Naive thymus-derived CD4-positive, alpha-beta T cell (primary cell): ENCODE measurements around the gene TMEM245. TPM values are rescaled to one million over a fixed set of nuclear protein-coding genes. Genes with fewer than 3 reads are reported as not detected.

Experiments
- ATAC-seq: fragments of 150-1000 bp; cut with Tn5 transposase; 2 replicates; pipeline ENCODE4 v1.10.0; 2021; ENCODE audit warnings: mild to moderate bottlenecking, moderate library complexity
- CTCF ChIA-PET: fragments of 350-600 bp; sonication (Branson Sonifier 250); formaldehyde crosslinking; loops from one replicate; lab custom pipeline; 2021; ENCODE audit warnings: antibody characterized with exemption; lab: Charles Lee
- POLR2A ChIA-PET: fragments of 350-600 bp; sonication (Branson Sonifier 250); formaldehyde crosslinking; loops from one replicate; lab custom pipeline; 2021; ENCODE audit warnings: antibody characterized with exemption, inconsistent platforms; lab: Charles Lee
- DNase-seq, 9 donors: peaks; one replicate each; pipeline versions ENCODE4 v3.0.0 to v3.0.0-alpha.2; 2020 to 2022; ENCODE audit warnings: mixed read lengths in 1 of 9
- H3K27ac ChIP-seq: one replicate; pipeline ENCODE4 v1.7.0; 2013; ENCODE audit warnings: mild to moderate bottlenecking, low read depth, low read length, moderate library complexity
- H3K27me3 ChIP-seq, 2 donors: one replicate each; pipeline ENCODE4 v1.7.0; 2013; ENCODE audit warnings: low read length in 2 of 2, mild to moderate bottlenecking in 2 of 2, moderate library complexity in 2 of 2; ENCODE audit not compliant: control insufficient read depth in 2 of 2, insufficient read depth in 2 of 2
- H3K36me3 ChIP-seq, 3 experiments: 1 replicate in 2 of 3; 2 replicates in 1 of 3; pipeline ENCODE4 v1.7.0; 2013; ENCODE audit warnings: low read length in 3 of 3, mild to moderate bottlenecking in 3 of 3, moderate library complexity in 1 of 3; ENCODE audit not compliant: insufficient read depth in 3 of 3, control insufficient read depth in 2 of 3
- H3K4me1 ChIP-seq, 2 donors: one replicate each; pipeline ENCODE4 v1.7.0; 2013; ENCODE audit warnings: low read length in 2 of 2, mild to moderate bottlenecking in 2 of 2, moderate library complexity in 1 of 2; ENCODE audit not compliant: control insufficient read depth in 2 of 2, insufficient read depth in 2 of 2
- H3K4me3 ChIP-seq: 2 replicates; pipeline ENCODE4 v1.7.0; 2013; ENCODE audit warnings: mild to moderate bottlenecking, low read length
- H3K9me3 ChIP-seq, 3 experiments: 1 replicate in 2 of 3; 2 replicates in 1 of 3; pipeline ENCODE4 v1.7.0; 2013; ENCODE audit warnings: low read length in 3 of 3; ENCODE audit not compliant: control insufficient read depth in 2 of 3
- H3K27ac Mint-ChIP-seq, 9 donors: one replicate each; pipeline ENCODE4 v1.8.0; 2020 to 2022; ENCODE audit warnings: mixed read lengths in 9 of 9, mild to moderate bottlenecking in 8 of 9, moderate library complexity in 5 of 9, inconsistent platforms in 2 of 9
- H3K27me3 Mint-ChIP-seq, 5 donors: one replicate each; pipeline ENCODE4 v1.8.0; 2021 to 2022; ENCODE audit warnings: mixed read lengths in 5 of 5, mild to moderate bottlenecking in 1 of 5
- H3K36me3 Mint-ChIP-seq, 5 donors: one replicate each; pipeline ENCODE4 v1.8.0; 2020 to 2022; ENCODE audit warnings: mixed read lengths in 5 of 5, mild to moderate bottlenecking in 3 of 5, inconsistent platforms in 1 of 5
- H3K4me1 Mint-ChIP-seq, 7 donors: one replicate each; pipeline ENCODE4 v1.8.0; 2020 to 2022; ENCODE audit warnings: mixed read lengths in 7 of 7, mild to moderate bottlenecking in 3 of 7, inconsistent platforms in 1 of 7
- H3K4me3 Mint-ChIP-seq, 10 donors: one replicate each; pipeline ENCODE4 v1.8.0; 2020 to 2022; ENCODE audit warnings: mild to moderate bottlenecking in 10 of 10, mixed read lengths in 10 of 10, moderate library complexity in 6 of 10, inconsistent platforms in 2 of 10
- H3K9me3 Mint-ChIP-seq, 11 donors: one replicate each; pipeline ENCODE4 v1.8.0; 2020 to 2022; ENCODE audit warnings: mixed read lengths in 11 of 11, mild to moderate bottlenecking in 4 of 11, inconsistent platforms in 1 of 11, moderate library complexity in 1 of 11
- intact Hi-C, 2 donors: fragments of 100-400 bp; cut with micrococcal nuclease; formaldehyde crosslinking; loops; one replicate each; pipeline ENCODE4 v1.15.1; 2023
- polyA plus RNA-seq, 2 donors: library from polyadenylated mRNA; unstranded; fragments of 300-500 nt; fragmentation: Illumina TruSeq; gene quantifications; one replicate each; pipeline ENCODE4 v1.2.3, GENCODE V29; 2021
- total RNA-seq, 6 experiments: library from RNA in 5 of 6; stranded (reverse) in 5 of 6; gene quantifications; 1 replicate in 5 of 6; 2 replicates in 1 of 6; pipeline ENCODE4 v1.2.3 and lab custom pipeline; 2021 to 2026

The TMEM245 gene
- total and polyA plus RNA-seq, 7 experiments from 2014 or later: 25.5 to 76.7 (median 29.2) TPM

- Mint-ChIP-seq H3K27me3 (no peaks in the 10 kb centered on the region), H3K4me3 (peak overlapping the region; percentile 93 to 98 (median 94)), H3K4me1 (peaks cover 43 to 54% (median 46%) of the 10 kb centered on the region in 7 donors), H3K36me3 (peaks cover 0 to 18% (median 12%) of the 10 kb centered on the region in 5 donors), H3K27ac (peak overlapping the region; percentile 76 to 95 (median 90)), H3K9me3 (no peaks in the 10 kb centered on the region)
- intact Hi-C loops: loop anchor here (1.0 to 10.0 kb wide), 11 partner anchors 9 to 1834 kb away; partner anchors contain the start of genes EPB41L4B (in 1 of the 2), RAD23B (in 1 of the 2) and TXN (in 1 of the 2)
- H3K36me3 ChIP-seq: no peaks in the 10 kb centered on the region
- DNase-seq (no peak), ATAC-seq (no peak)
- ChIA-PET POLR2A (interaction anchor here (0.8 to 3.4 kb wide), 13 partner anchors 8 to 184 kb away, joined by 3 to 41 read pairs (median 5); partner anchors contain the start of gene ABITRAM), CTCF (interaction anchor here (1.2 to 1.5 kb wide), 2 partner anchors 10 to 21 kb away, joined by 3 to 4 read pairs; no protein-coding TSS in a partner anchor)
- no peaks in the 10 kb centered on the region for H3K27me3 ChIP-seq
- no peaks in the 10 kb centered on the region for H3K9me3 ChIP-seq
- peaks cover 23 to 34% of the 10 kb centered on the region in 2 donors for H3K4me1 ChIP-seq
- H3K4me3 ChIP-seq: peak overlapping the region; percentile 84
- H3K27ac ChIP-seq: peak overlapping the region; percentile 92
Observed at GRCh38 chr9:109118808-109119438, 824 bp downstream of the TMEM245 start.

DNA sequence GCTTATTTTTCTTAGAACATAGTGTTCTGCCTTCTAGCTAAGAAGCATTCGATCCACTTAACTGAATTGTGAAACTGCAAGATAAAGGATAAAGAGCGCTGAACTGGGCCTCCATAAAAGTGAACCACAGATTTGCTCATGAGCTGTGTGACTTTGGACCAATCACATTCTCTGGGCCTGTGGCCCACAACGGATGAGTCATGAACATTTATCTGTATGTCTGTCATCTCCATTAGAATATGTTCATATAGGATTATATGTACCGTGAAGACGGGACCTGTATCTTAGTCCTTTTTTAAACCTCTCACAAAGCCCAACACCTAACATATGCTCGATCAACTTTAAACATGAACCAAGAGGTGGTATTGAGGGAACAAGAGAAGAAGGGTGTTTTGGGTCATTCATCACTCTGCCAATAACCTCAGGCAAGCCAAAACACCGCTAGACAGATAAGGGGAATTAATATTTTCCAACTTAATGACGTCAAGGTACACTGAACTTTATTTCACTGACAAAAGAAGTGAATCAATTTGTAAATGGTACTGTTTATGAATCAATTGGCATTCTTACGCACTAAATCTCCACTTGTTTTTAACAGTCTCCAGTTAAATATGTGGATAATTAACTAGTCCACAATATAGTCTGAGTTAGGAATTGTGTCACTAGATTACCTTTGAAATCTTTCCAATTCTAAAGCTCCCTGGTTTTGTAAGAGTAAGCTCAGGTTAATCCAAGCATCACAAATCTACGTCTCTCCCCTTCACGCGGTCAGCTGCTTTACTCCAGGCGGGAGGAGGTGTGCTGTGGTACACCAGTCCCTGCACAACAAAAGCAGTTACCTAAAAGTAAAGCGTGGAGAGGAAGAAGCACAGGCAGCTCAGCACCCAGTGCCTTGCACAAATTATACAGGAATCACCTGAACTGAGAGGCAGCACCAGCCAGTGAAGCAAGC is 1.6 kb downstream of the TMEM245 start:
- ChIA-PET POLR2A (interaction anchor here (0.8 to 3.4 kb wide), 12 partner anchors 9 to 40 kb away, joined by 3 to 41 read pairs (median 5); no protein-coding TSS in a partner anchor), CTCF (interaction anchor here (0.6 to 1.5 kb wide), 3 partner anchors 9 to 36 kb away, joined by 3 to 4 read pairs (median 4); no protein-coding TSS in a partner anchor)
- intact Hi-C loops: loop anchor here (5.0 to 10.0 kb wide), 7 partner anchors 36 to 1833 kb away; partner anchors contain the start of genes EPB41L4B (in 1 of the 2), RAD23B (in 1 of the 2) and TXN (in 1 of the 2)
- no peaks in the 10 kb centered on the region for H3K36me3 ChIP-seq
- Mint-ChIP-seq H3K27ac (peak overlapping the region; percentile 76 to 95 (median 90)), H3K9me3 (no peaks in the 10 kb centered on the region), H3K27me3 (no peaks in the 10 kb centered on the region), H3K4me3 (peak overlapping the region; percentile 93 to 98 (median 94)), H3K36me3 (peaks cover 0 to 19% (median 12%) of the 10 kb centered on the region in 5 donors), H3K4me1 (peaks cover 49 to 62% (median 54%) of the 10 kb centered on the region in 7 donors)
- no peaks in the 10 kb centered on the region for H3K27me3 ChIP-seq
- peak overlapping the region; percentile 92 for H3K27ac ChIP-seq
- H3K4me1 ChIP-seq: peaks cover 29 to 42% of the 10 kb centered on the region in 2 donors
- H3K4me3 ChIP-seq: peak overlapping the region; percentile 84
- DNase-seq (peak in 3 of 9 donors; percentile 16 to 40 (median 31)), ATAC-seq (no peak)
- no peaks in the 10 kb centered on the region for H3K9me3 ChIP-seq

DNA sequence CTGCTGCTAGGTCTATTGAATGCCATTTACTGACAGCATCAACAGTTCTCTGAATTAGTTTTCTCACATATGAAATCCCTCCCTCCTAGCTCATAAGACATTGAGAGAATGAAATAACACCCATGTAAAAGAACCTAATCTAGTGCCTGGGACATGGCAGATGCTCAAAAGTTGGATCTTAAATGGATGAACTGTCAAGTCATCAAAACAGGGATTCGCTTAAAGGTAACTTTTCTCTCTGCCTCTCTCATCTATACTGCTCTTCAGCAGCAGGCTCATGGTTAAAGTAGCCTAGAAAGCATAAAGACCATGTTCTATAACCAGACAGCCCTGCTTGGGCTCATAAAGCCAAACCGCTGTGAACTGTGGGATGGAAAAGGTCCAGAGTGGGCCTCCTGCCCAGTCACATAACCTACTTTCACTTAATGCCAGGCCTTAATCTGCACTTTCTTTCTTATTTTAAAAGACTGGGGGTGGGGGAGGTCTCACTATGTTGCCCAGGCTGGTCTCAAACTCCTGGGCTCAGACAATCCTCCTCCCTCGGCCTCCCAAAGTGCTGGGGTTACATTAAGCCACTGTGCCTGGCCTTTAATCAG is 3.7 kb downstream of the TMEM245 start:
- Mint-ChIP-seq H3K27me3 (no peaks in the 10 kb centered on the region), H3K4me3 (peak overlapping the region; percentile 0 to 98 (median 62)), H3K4me1 (peaks cover 58 to 83% (median 72%) of the 10 kb centered on the region in 7 donors), H3K9me3 (no peaks in the 10 kb centered on the region), H3K36me3 (peaks cover 0 to 19% (median 12%) of the 10 kb centered on the region in 5 donors), H3K27ac (peak overlapping the region in 6 of 9 donors; percentile 21 to 78 (median 68))
- intact Hi-C loops: loop anchor here (5.0 to 10.0 kb wide), 7 partner anchors 34 to 1831 kb away; partner anchors contain the start of genes EPB41L4B (in 1 of the 2), RAD23B (in 1 of the 2) and TXN (in 1 of the 2)
- no peaks in the 10 kb centered on the region for H3K36me3 ChIP-seq
- ChIA-PET POLR2A (interaction anchor here (1.3 to 1.8 kb wide), 2 partner anchors 9 to 18 kb away, joined by 3 to 4 read pairs; no protein-coding TSS in a partner anchor), CTCF (no interaction called here)
- H3K4me3 ChIP-seq: no peak overlapping the region
- DNase-seq (no peak), ATAC-seq (no peak)
- H3K27ac ChIP-seq: no peak overlapping the region
- peaks cover 31 to 54% of the 10 kb centered on the region in 2 donors for H3K4me1 ChIP-seq
- no peaks in the 10 kb centered on the region for H3K27me3 ChIP-seq
- H3K9me3 ChIP-seq: no peaks in the 10 kb centered on the region

- Mint-ChIP-seq H3K9me3 (no peaks in the 10 kb centered on the region), H3K36me3 (peaks cover 0 to 19% (median 12%) of the 10 kb centered on the region in 5 donors), H3K4me3 (peak overlapping the region in 9 of 10 donors; percentile 43 to 70 (median 66)), H3K27ac (peak overlapping the region in 8 of 9 donors; percentile 43 to 98 (median 72)), H3K4me1 (peaks cover 63 to 88% (median 85%) of the 10 kb centered on the region in 7 donors), H3K27me3 (no peaks in the 10 kb centered on the region)
- no peak overlapping the region for H3K27ac ChIP-seq
- peaks cover 32 to 62% of the 10 kb centered on the region in 2 donors for H3K4me1 ChIP-seq
- H3K36me3 ChIP-seq: no peaks in the 10 kb centered on the region
- intact Hi-C loops: loop anchor here (5.0 to 10.0 kb wide), 7 partner anchors 32 to 1830 kb away; partner anchors contain the start of genes EPB41L4B (in 1 of the 2), RAD23B (in 1 of the 2) and TXN (in 1 of the 2)
- no peaks in the 10 kb centered on the region for H3K9me3 ChIP-seq
- no peak for ATAC-seq
- ChIA-PET CTCF (no interaction called here), POLR2A (interaction anchor here (1.1 to 1.3 kb wide), 2 partner anchors 17 to 18 kb away, joined by 3 to 7 read pairs; no protein-coding TSS in a partner anchor)
- H3K4me3 ChIP-seq: no peak overlapping the region
- no peaks in the 10 kb centered on the region for H3K27me3 ChIP-seq
- no peak for DNase-seq
Observed at GRCh38 chr9:109114670-109115069, 5.1 kb downstream of the TMEM245 start.

GRCh38 chr9:109113892-109114609 is 5.7 kb downstream of the TMEM245 start:
- peaks cover 0 to 19% (median 12%) of the 10 kb centered on the region in 5 donors for H3K36me3 Mint-ChIP-seq
- Histone ChIP-seq H3K4me1 (peaks cover 32 to 64% of the 10 kb centered on the region in 2 donors), H3K4me3 (no peak overlapping the region), H3K36me3 (no peaks in the 10 kb centered on the region), H3K9me3 (no peaks in the 10 kb centered on the region), H3K27me3 (no peaks in the 10 kb centered on the region), H3K27ac (no peak overlapping the region)
- peak overlapping the region in 8 of 9 donors; percentile 67 to 98 (median 74) for H3K27ac Mint-ChIP-seq
- H3K4me3 Mint-ChIP-seq: peak overlapping the region in 9 of 10 donors; percentile 43 to 70 (median 66)
- DNase-seq: no peak
- no peaks in the 10 kb centered on the region for H3K27me3 Mint-ChIP-seq
- POLR2A ChIA-PET: interaction anchor here (1.1 kb wide), 1 partner anchor 17 kb away, joined by 7 read pairs; no protein-coding TSS in a partner anchor
- intact Hi-C loops: loop anchor here in 1 of 2 donors (10.0 kb wide), 3 partner anchors 781 to 1829 kb away; partner anchors contain the start of gene RAD23B
- H3K4me1 Mint-ChIP-seq: peaks cover 65 to 94% (median 91%) of the 10 kb centered on the region in 7 donors
- CTCF ChIA-PET: no interaction called here
- H3K9me3 Mint-ChIP-seq: no peaks in the 10 kb centered on the region
- no peak for ATAC-seq
